IMR-90 (cell line): ENCODE measurements around the gene SIRPD. TPM values are rescaled to one million over a fixed set of nuclear protein-coding genes. Genes with fewer than 3 reads are reported as not detected.

ENCODE experiments used
- ATAC-seq: fragments of 200-7000 bp; cut with Tn5 transposase; 2 replicates; pipeline ENCODE4 v1.9.1; 2020; ENCODE audit warnings: low read depth, mild to moderate bottlenecking, moderate library complexity
- BruUV-seq: library from RNA; stranded (reverse); fragments of 400-500 nt; replicated peaks from 2 replicates; lab custom pipeline; 2021; lab: Mats Ljungman, UMichigan
- CTCF ChIA-PET: fragments of 300-600 bp; formaldehyde crosslinking; extraction: SDS; loops from one replicate; lab custom pipeline; 2021; ENCODE audit warnings: antibody characterized with exemption; lab: Yijun Ruan, JAX
- POLR2A ChIA-PET: fragments of 300-600 bp; sonication (Branson Sonifier 250); formaldehyde crosslinking; loops from one replicate; lab custom pipeline; 2022; ENCODE audit warnings: antibody characterized with exemption; ENCODE audit not compliant: unreplicated experiment; lab: Charles Lee
- DNase-seq: peaks from one replicate; pipeline ENCODE4 v3.0.0; 2013
- H2AFZ ChIP-seq: replicated peaks from 2 replicates; pipeline ENCODE3; 2013; ENCODE audit warnings: low read length, mild to moderate bottlenecking; ENCODE audit not compliant: poor library complexity
- H2AK5ac ChIP-seq: 2 replicates; pipeline ENCODE4 v1.6.1; 2013; ENCODE audit warnings: low read depth, low read length, inconsistent platforms
- H2AK9ac ChIP-seq: replicated peaks from 2 replicates; pipeline ENCODE3; 2013; ENCODE audit warnings: mild to moderate bottlenecking, low read depth, low read length, moderate library complexity; ENCODE audit not compliant: poor library complexity
- H2BK120ac ChIP-seq: 2 replicates; pipeline ENCODE4 v1.6.1; 2013; ENCODE audit warnings: low read depth, low read length, inconsistent platforms
- H2BK15ac ChIP-seq: 3 replicates; pipeline ENCODE4 v1.6.1; 2013; ENCODE audit warnings: low read depth, low read length, inconsistent platforms
- H2BK20ac ChIP-seq: 2 replicates; pipeline ENCODE4 v1.6.1; 2013; ENCODE audit warnings: low read depth, mild to moderate bottlenecking, inconsistent platforms, low read length, moderate library complexity
- H2BK5ac ChIP-seq: 2 replicates; pipeline ENCODE4 v1.6.1; 2013; ENCODE audit warnings: mild to moderate bottlenecking, low read depth, low read length, inconsistent platforms; ENCODE audit not compliant: poor library complexity, severe bottlenecking
- H3K14ac ChIP-seq: replicated peaks from 2 replicates; pipeline ENCODE4 v1.6.1; 2013; ENCODE audit warnings: low read depth, low read length, inconsistent platforms
- H3K18ac ChIP-seq: 2 replicates; pipeline ENCODE4 v1.6.1; 2013; ENCODE audit warnings: low read depth, low read length, control low read depth
- H3K23ac ChIP-seq: 2 replicates; pipeline ENCODE4 v1.6.1; 2013; ENCODE audit warnings: low read depth, low read length, inconsistent platforms
- H3K27ac ChIP-seq: 2 replicates; pipeline ENCODE4 v1.5.1; 2013; ENCODE audit warnings: mild to moderate bottlenecking, control low read depth, low read length; ENCODE audit not compliant: insufficient read depth
- H3K27me3 ChIP-seq: 2 replicates; pipeline ENCODE4 v1.6.1; 2013; ENCODE audit warnings: low read length; ENCODE audit not compliant: control insufficient read depth, insufficient read depth
- H3K36me3 ChIP-seq: 2 replicates; pipeline ENCODE4 v1.6.1; 2013; ENCODE audit warnings: low read length, mixed read lengths; ENCODE audit not compliant: control insufficient read depth, insufficient read depth
- H3K4ac ChIP-seq: 2 replicates; pipeline ENCODE4 v1.6.1; 2013; ENCODE audit warnings: low read depth, low read length, inconsistent platforms
- H3K4me1 ChIP-seq: 2 replicates; pipeline ENCODE4 v1.6.1; 2013; ENCODE audit warnings: low read length, mixed read lengths; ENCODE audit not compliant: control insufficient read depth, insufficient read depth
- H3K4me2 ChIP-seq: 2 replicates; pipeline ENCODE4 v1.6.1; 2013; ENCODE audit warnings: low read depth, mild to moderate bottlenecking, control low read depth, low read length, moderate library complexity
- H3K4me3 ChIP-seq: 2 replicates; pipeline ENCODE4 v1.5.1; 2013; ENCODE audit warnings: low read depth, mild to moderate bottlenecking, control low read depth, low read length, moderate library complexity; ENCODE audit not compliant: insufficient read depth
- H3K56ac ChIP-seq: 2 replicates; pipeline ENCODE4 v1.6.1; 2013; ENCODE audit warnings: low read length, inconsistent platforms; ENCODE audit not compliant: insufficient read depth; ENCODE audit errors: extremely low read depth
- H3K79me1 ChIP-seq, 2 experiments: 2 replicates each; pipeline ENCODE4 v1.6.1; 2013; ENCODE audit warnings: low read length in 2 of 2, inconsistent platforms in 1 of 2, low read depth in 1 of 2
- H3K9ac ChIP-seq: 2 replicates; pipeline ENCODE4 v1.6.1; 2013; ENCODE audit warnings: low read depth, low read length, control low read depth
- H3K9me1 ChIP-seq: 2 replicates; pipeline ENCODE4 v1.6.1; 2013; ENCODE audit warnings: low read length, inconsistent platforms; ENCODE audit not compliant: insufficient read depth
- H3K9me3 ChIP-seq: 2 replicates; pipeline ENCODE4 v1.6.1; 2013; ENCODE audit warnings: low read length; ENCODE audit not compliant: control insufficient read depth, insufficient read depth
- H4K20me1 ChIP-seq: 2 replicates; pipeline ENCODE4 v1.6.1; 2013; ENCODE audit warnings: low read length, inconsistent platforms; ENCODE audit not compliant: insufficient read depth
- H4K5ac ChIP-seq: 2 replicates; pipeline ENCODE4 v1.6.1; 2013; ENCODE audit warnings: mild to moderate bottlenecking, low read depth, low read length, control low read depth
- H4K8ac ChIP-seq, 2 experiments: 2 replicates each; pipeline ENCODE4 v1.6.1; 2013; ENCODE audit warnings: low read depth in 2 of 2, low read length in 2 of 2, control low read depth in 1 of 2, inconsistent platforms in 1 of 2
- H4K91ac ChIP-seq: 2 replicates; pipeline ENCODE4 v1.6.1; 2013; ENCODE audit warnings: low read depth, low read length, inconsistent platforms; ENCODE audit not compliant: insufficient read depth
- CEBPB ChIP-seq: IDR thresholded peaks from 2 replicates; pipeline ENCODE4 v1.6.1; 2012; ENCODE audit warnings: low read depth, low read length, improper control_type of control experiment
- CHD1 ChIP-seq: IDR thresholded peaks from 2 replicates; pipeline ENCODE4 v1.6.1; 2012; ENCODE audit warnings: low read depth, low read length, improper control_type of control experiment
- CTCF ChIP-seq: conservative IDR thresholded peaks from 2 replicates; pipeline ENCODE4 v1.5.1; 2012; ENCODE audit warnings: mild to moderate bottlenecking, low read depth, low read length, improper control_type of control experiment
- POLR2A ChIP-seq: IDR thresholded peaks from 2 replicates; pipeline ENCODE4 v1.6.1; 2012; ENCODE audit warnings: mild to moderate bottlenecking, low read depth, low read length
- RAD21 ChIP-seq: IDR thresholded peaks from 2 replicates; pipeline ENCODE4 v1.6.1; 2012; ENCODE audit warnings: low read length, improper control_type of control experiment
- RFX5 ChIP-seq: IDR thresholded peaks from 2 replicates; pipeline ENCODE4 v1.8.0; 2012; ENCODE audit warnings: low read depth, mild to moderate bottlenecking, low read length, moderate library complexity
- SMC3 ChIP-seq: fragments of 150-350 bp; IDR thresholded peaks from 2 replicates; pipeline ENCODE4 v1.6.1; 2016; ENCODE audit warnings: low read depth, mild to moderate bottlenecking, antibody characterized with exemption, low read length, moderate library complexity
- WGBS, 2 experiments: methylation state at CpG; one replicate each; pipeline versions ENCODE4 v1.1.5 to v1.1.7; 2013; ENCODE audit warnings: missing lambda C conversion rate in 2 of 2; ENCODE audit not compliant: insufficient read length in 1 of 2; ENCODE audit errors: extremely low coverage in 2 of 2; 5-methylcytosine and 5-hydroxymethylcytosine counted together
- dilution Hi-C: fragments of 300-500 bp; cut with HindIII; formaldehyde crosslinking; loops from one replicate; pipeline ENCODE4 v1.14.3; 2018; ENCODE audit warnings: low sequenced_read_pairs; ENCODE audit not compliant: unreplicated experiment
- in situ Hi-C: fragments of 300-500 bp; cut with MboI; formaldehyde crosslinking; loops from 3 replicates; pipeline ENCODE4 v1.14.3; 2019; ENCODE audit warnings: low sequenced_read_pairs, inconsistent platforms, mixed read lengths
- intact Hi-C: fragments of 100-400 bp; cut with micrococcal nuclease; formaldehyde crosslinking; loops from 2 replicates; pipeline ENCODE4 v1.10.0; 2022
- polyA plus RNA-seq, 3 experiments: library from polyadenylated mRNA; depleted of rRNA; stranded (reverse); fragments of >200 nt; gene quantifications; 2 replicates each; pipeline ENCODE4 v1.2.3, GENCODE V29; 2012; ENCODE audit warnings: low replicate concordance in 1 of 3
- total RNA-seq: library from RNA; depleted of rRNA; stranded (reverse); fragments of >200 nt; gene quantifications from 2 replicates; pipeline ENCODE4 v1.2.3, GENCODE V29; 2012
- TF ChIP-seq, protein P1 (sequence below): fragments of 150-350 bp; IDR thresholded peaks from 2 replicates; pipeline ENCODE4 v1.6.1; 2016; ENCODE audit warnings: low read depth, mild to moderate bottlenecking, low read length, moderate library complexity, borderline replicate concordance

The SIRPD gene
- total and polyA plus RNA-seq, 2 of the 4 experiments (the other 2 are of a cell fraction), result not detected

GRCh38 chr20:1539816-1540419, 17.6 kb downstream of the SIRPD start:
- in situ Hi-C loops, result no loop called here
- CTCF ChIA-PET, result no interaction called here

More at GRCh38 chr20:1539816-1540419, 17.6 kb downstream of the SIRPD start:
- Histone ChIP-seq H2AFZ (no peak overlapping the region), H3K27ac (no peak overlapping the region), H4K20me1 (no peaks in the 10 kb centered on the region), H3K4me2 (no peak overlapping the region), H3K36me3 (no peaks in the 10 kb centered on the region), H3K4me3 (no peak overlapping the region), H2BK15ac (no peak overlapping the region), H3K23ac (no peak overlapping the region), H3K56ac (no peak overlapping the region), H2AK5ac (no peak overlapping the region), H4K91ac (no peak overlapping the region), H4K8ac (no peak overlapping the region), H3K9me1 (no peaks in the 10 kb centered on the region), H3K9ac (no peak overlapping the region), H4K5ac (no peak overlapping the region), H3K9me3 (no peaks in the 10 kb centered on the region), H2BK5ac (no peak overlapping the region), H2BK120ac (no peak overlapping the region), H3K4ac (no peak overlapping the region), H3K18ac (no peak overlapping the region), H3K79me1 (no peaks in the 10 kb centered on the region), H3K4me1 (no peaks in the 10 kb centered on the region), H3K14ac (no peak overlapping the region), H2BK20ac (no peak overlapping the region), H3K27me3 (no peaks in the 10 kb centered on the region), H2AK9ac (no peak overlapping the region)
- intact Hi-C loops (no loop called here), dilution Hi-C loops (no loop called here)
- TF ChIP-seq RAD21, result no peak
- TF ChIP-seq, protein P1, sequence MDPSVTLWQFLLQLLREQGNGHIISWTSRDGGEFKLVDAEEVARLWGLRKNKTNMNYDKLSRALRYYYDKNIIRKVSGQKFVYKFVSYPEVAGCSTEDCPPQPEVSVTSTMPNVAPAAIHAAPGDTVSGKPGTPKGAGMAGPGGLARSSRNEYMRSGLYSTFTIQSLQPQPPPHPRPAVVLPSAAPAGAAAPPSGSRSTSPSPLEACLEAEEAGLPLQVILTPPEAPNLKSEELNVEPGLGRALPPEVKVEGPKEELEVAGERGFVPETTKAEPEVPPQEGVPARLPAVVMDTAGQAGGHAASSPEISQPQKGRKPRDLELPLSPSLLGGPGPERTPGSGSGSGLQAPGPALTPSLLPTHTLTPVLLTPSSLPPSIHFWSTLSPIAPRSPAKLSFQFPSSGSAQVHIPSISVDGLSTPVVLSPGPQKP, result no peak
- TF ChIP-seq POLR2A, result no peak
- TF ChIP-seq SMC3, result no peak
- TF ChIP-seq CTCF, result no peak
- no peak for TF ChIP-seq CEBPB
- no peak for TF ChIP-seq RFX5
- no peak for TF ChIP-seq CHD1
- no peak for DNase-seq
- POLR2A ChIA-PET, result interaction anchor here (1.2 kb wide), 1 partner anchor 13 kb away, joined by 4 read pairs; no protein-coding TSS in a partner anchor
- no CpG with 5 or more reads among the region's 1 CpG for WGBS, 2 experiments
- no TSS peak for BruUV-seq
- ATAC-seq, result no peak
